NB4 (cell line): ENCODE measurements around the gene AP1M1.

Experiments
- POLR2A ChIP-seq: IDR thresholded peaks from 2 replicates; pipeline ENCODE4 v1.6.1; 2011; ENCODE audit warnings: mild to moderate bottlenecking; ENCODE audit not compliant: insufficient read length; ENCODE audit errors: extremely low read depth
- TF ChIP-seq, protein P1 (sequence below): IDR thresholded peaks from one replicate; pipeline ENCODE4 v1.5.1; 2012; ENCODE audit warnings: low read depth, low read length

DNA sequence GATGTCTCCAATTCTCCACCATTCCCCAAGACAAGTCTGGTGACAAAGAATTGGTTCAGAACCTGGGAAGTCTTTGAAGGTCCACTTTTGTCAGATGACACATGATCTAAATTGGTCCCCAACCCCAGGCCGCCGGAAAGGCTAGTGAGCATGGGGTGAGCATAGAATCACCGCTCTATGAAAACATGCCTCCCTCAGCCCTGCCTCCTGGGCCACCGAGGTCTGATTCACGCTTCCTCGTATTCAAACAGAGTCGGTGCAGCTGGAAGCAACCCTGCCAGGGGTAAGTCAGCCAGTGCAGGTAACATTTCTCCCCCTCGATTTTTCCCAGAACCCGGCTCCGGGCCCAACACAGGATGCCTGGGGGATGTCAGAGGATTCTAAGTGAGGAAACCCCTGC is 93.0 kb downstream of the AP1M1 start:
- no peak for TF ChIP-seq POLR2A
- TF ChIP-seq, protein P1, sequence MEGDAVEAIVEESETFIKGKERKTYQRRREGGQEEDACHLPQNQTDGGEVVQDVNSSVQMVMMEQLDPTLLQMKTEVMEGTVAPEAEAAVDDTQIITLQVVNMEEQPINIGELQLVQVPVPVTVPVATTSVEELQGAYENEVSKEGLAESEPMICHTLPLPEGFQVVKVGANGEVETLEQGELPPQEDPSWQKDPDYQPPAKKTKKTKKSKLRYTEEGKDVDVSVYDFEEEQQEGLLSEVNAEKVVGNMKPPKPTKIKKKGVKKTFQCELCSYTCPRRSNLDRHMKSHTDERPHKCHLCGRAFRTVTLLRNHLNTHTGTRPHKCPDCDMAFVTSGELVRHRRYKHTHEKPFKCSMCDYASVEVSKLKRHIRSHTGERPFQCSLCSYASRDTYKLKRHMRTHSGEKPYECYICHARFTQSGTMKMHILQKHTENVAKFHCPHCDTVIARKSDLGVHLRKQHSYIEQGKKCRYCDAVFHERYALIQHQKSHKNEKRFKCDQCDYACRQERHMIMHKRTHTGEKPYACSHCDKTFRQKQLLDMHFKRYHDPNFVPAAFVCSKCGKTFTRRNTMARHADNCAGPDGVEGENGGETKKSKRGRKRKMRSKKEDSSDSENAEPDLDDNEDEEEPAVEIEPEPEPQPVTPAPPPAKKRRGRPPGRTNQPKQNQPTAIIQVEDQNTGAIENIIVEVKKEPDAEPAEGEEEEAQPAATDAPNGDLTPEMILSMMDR, result no peak
